Activated CD4-positive, alpha-beta T cell treated with anti-CD3 and anti-CD28 coated beads, Interleukin-2, Interleukin-6, amounts not matched to agents 100 ng/mL and 50 ng/mL, durations not matched to agents 16 hours and 8 hours (primary cell): ENCODE results near the gene FAM222B.
"Not testable (repeated sequence)": the region's sequence is repeated elsewhere in the genome, so short reads cannot be mapped to it uniquely, and the experiment has no call there.

Source experiments
- DNase-seq: peaks from one replicate; pipeline ENCODE4 v3.0.0-alpha.2; 2020

Gene FAM222B

DNA sequence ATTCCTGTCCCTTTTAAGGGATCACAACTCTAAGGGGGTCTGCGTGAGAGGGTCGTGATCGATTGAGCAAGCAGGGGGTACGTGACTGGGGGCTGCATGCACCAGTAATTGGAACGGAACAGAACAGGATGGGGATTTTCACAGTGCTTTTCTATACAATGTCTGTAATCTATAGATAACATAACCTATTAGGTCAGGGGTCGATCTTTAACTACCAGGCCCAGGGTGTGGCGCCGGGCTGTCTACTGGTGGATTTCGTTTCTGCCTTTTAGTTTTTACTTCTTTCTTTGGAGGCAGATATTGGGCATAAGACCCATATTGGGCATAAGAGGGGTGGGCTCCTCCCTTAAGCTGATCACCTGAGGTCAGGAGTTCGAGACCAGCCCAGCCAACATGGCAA is 6.0 kb downstream of the FAM222B start:
- DNase-seq: not testable (repeated sequence)

GRCh38 chr17:28834420-28834819 is 8.2 kb downstream of the FAM222B start:
- no peak for DNase-seq

DNA sequence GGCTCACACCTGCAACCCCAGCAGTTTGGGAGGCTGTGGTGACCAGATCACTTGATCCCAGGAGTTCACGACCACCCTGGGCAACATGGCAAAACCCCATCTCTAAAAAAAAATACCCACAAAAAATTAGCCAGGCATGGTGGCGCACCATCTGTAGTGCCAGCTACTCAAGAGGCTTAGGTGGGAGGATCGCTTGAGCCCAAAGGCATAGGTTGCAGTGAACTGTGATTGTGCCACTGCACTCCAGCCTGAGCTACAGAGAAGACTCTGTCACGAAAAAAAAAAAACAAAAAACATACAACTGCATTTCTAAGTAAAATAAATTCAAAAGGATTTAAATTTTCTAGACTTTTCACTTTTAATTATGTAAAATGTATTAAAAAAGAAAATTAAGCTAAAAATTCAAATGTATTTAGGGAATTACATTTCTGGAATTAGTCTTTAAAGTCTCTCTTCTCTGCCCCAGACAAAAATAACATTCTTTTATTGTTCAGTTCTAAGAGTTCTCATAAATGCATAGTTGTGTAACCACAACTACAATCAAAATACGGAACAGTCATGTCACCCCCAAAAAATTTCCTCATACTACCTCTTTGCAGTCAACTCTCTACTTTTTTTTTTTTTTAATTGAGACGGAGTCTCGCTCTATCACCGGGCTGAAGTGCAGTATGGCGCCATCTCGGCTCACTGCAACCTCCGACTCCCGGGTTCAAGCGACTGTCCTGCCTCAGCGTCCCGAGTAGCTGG is 14.1 kb downstream of the FAM222B start:
- no peak for DNase-seq

DNA sequence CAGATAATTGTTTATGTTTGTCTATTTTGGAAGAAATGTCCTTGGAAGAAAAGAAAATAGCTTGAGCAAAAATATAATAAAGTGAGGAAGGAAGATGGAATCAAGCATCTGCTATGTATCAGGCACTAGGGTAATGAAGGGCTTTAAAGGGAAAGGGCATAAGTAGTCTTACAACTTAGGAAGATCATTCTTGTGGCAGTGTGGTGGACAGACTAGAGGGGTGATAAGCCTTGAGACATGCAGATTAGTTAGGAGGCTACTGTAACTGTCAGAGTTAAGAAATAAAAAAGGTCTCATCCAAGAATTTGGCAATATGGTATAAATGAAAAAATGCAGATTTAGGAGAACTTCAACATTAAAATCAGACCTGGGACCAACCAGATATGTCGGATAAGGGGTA is 14.9 kb downstream of the FAM222B start:
- DNase-seq: no peak

DNA sequence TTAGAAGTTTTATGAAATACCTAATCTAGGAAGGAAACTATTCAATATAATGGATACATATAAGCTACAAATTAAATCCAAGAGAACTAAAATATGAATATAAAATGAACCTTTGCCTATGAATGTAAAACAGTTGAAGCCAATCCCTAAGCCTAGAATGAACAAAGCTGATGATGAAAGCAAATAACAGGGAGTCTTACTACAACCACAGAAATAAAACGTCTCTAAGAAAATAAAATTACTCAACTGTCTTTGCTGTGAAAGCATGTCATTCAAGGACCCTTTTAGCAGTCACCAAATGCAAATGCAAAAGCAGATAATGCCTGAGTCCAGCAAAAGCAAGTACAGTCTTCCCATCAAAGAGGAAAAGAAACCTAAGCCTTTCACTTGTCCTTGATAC is 23.0 kb downstream of the FAM222B start:
- DNase-seq: no peak

DNA sequence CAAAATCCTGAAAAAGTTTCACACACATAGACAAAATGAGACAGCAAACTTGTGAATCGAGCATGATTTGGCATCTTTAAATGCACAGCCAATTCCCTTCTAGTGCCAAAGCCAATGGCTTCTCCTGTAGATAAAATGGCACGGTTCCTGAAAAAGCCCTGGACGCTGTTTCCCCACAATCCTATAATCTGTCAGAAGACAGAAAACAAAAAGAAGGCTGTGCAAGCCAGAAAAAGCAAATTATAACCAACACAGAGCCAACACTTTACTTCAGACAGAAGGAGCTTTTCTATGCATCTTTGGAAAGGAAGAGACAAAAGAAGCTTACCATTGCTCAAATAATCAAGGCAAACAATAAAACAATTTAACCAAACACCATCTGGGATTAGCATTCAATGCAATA is 23.8 kb downstream of the FAM222B start:
- DNase-seq: no peak

DNA sequence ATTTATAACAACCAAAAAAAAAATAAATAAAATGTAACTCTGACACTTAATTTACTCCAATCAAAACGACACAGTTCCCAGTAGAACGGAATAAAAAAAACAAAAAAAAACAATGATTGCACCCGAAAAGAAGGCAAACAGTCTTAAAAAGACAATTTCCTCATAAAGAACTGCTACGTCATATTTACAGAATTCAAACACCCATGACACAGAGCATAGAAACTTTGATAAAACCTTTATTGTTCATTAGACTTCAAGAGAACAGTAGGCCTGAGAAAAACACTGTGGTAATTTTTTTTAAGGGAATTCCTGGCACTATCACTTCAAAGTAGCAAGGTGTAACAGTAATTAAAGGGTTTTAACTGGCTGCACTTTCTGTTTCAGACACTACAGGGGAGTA is 26.1 kb downstream of the FAM222B start:
- no peak for DNase-seq

DNA sequence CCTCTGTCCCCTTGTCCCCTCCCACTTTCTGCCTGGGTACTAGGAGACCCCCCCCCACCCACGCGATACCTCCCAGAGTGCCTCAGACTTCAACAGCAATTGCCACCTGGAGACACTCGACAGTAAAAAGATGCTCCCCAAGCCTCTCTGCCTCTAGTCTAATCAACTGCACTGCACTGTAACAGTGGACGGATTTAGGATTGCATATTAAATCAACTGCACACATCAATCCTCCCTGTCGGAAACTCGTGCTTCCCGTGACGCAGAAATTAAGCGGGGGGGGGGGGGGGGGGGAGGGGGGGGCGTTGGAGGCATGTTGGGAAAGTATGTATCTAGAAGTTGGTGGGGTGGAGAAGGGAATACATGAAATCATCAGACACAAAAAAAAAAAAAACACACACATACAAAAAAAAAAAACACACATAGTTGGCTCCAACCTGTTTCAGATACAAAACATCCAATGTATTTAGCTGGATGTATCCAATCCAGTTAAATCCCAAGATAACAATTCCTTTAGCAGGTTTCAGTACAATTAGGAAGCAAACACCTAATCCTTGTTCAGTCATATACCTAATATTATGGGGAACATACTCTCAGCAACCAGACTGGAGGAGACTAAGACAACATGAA is 29.7 kb downstream of the FAM222B start:
- no peak for DNase-seq

DNA sequence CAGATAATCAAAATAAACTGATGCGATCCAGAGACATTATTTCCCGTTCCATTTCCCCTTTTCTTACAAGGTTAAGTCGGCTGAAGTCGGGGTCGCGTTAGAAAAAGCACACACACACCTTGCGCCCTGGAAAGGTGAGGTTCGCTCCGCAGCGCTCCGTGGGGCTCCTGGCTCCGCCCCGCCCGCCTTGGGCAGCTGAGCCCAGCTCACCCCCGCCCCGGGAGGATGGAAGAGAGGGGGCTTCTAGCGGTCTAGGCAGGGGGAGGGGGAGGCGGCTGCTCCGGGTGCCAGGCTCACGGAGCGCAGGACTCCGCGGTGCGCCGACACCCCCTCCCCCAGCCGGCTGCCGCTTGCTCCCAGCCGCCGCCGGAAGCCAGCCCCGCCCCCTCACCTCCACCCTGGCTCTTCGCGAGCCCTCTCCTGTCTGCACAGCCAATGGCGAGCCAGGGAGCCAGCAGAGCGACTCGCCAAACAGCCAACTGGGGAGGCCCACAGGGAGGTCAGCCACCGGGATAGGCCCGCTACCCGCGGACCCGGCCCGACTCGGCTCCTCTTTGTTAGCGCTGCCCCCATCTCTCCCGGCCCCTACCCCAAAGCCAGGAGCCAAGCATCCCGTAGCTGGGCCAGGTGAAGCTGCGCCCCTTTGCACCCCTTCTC is 30.4 kb downstream of the FAM222B start:
- peak; percentile 99 for DNase-seq

DNA sequence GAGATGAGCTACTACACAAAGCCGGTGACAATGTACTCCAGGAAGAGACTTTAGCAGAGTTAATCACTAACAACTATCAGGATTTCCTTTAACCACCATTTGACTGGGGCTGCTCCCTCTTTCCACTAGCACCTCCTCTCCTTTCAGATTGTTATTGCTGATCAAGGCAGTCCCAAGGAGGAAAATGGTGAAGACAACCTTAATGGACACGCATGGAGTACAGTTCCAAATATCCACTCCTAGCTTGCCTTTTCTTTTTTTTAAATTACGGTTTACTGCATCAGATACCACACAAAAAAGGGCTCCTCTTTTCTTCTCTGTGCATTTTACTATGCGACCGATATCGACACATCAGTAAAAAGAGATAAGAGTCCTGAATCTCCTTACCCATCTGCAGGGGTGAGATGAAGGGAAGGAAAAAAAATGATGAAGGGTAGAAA is 30.9 kb downstream of the FAM222B start:
- DNase-seq: peak; percentile 21

DNA sequence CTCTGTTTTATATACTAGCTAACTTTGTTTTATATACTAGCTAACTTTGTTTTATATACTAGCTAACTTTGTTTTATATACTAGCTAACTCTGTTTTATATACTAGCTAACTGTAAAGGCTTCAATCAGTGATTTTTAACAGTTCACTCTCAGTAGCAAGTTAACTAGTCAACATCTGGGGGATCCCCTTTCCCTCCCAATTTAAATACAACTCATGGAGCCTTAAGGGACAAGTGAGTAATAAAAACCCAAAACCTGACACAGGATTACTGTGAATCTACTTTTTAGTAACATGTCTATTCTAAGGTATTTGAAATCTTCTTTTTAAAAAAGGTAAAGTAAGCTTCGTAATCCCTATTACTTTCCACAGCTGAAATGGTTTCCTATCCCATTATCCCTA is 32.2 kb downstream of the FAM222B start:
- peak; percentile 63 for DNase-seq

GRCh38 chr17:28807925-28808634 is 34.5 kb downstream of the FAM222B start:
- DNase-seq: no peak

DNA sequence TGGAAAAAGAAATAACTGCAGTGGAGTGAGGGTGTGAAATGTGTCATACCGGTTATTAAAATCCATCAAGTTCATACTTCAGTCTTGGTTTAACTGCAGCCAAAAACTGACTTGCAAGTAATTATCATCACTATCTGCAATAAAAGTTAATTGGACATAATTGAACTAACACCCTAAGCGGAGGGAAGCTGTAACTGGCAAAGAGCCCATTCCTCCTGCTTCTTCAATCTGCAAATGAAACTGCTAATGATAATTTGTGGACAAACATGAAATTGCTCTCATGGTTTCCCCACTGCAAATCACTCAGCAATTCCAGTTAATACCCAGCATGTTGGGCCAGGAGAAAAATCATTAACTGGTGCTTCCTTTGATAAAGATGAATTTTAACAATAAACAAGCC is 46.5 kb downstream of the FAM222B start:
- no peak for DNase-seq

DNA sequence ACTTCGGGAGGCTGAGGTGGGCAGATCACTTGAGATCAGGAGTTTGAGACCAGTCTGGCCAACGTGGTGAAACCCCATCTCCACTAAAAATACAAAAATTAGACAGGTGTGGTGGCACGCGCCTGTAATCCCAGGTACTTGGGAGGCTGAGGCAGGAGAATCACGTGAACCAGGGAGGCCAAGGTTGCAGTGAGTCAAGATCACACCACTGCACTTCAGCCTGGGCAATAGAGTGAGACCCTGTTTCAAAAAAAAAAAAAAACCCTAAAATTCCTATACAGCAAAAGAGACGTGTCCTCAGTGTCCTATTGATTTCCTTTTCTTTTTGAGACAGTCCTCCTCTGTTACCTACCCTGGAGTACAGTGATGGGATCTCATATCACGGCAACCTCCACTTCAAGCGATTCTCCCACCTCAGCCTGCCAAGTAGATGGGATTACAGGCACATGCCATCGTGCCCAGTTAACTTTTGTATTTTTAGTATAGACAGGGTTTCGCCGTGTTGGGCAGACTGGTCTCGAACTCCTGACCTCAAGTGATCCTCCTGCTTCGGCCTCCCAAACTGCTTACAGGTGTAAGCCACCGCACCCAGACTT is 47.6 kb downstream of the FAM222B start:
- not testable (repeated sequence) for DNase-seq

- DNase-seq: no peak
Measured at GRCh38 chr17:28792877-28793661, 49.5 kb downstream of the FAM222B start.

DNA sequence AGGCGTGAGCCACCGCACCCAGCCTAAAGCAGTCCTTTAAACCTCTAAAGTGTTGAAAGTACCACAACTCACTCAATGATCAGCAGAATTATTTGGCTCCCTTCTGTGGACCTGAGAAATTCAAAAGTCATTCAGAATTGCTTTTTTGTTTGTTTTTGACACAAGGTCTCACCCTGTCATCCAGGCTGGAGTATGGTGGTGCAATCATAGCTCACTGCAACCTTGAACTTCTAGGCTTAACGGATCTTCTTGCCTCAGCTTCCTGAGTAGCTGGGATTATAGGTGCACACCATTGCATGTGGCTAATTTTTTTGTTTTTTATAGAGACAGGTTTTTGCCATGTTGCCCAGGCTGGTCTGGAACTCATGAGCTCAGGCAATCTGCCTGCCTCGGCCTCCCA is 54.5 kb downstream of the FAM222B start:
- no peak for DNase-seq

DNA sequence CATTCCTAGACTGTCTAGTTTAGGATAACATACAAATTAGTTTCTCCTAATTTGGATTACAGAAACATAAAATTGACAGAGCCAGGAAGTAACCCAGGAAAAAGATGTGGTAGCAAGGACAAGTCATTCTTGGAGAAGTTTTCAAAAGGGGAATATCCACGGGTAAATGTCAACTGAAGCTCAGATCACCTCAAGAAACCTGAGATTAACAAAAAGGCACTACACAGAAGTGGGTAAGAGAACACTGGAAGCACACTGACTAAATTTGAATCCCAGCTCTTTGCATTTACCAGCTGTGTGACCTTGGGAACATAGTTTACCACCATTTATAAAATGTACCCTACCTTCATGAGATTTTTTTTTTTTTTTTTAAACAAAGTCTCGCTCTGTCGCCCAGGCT is 59.4 kb downstream of the FAM222B start:
- DNase-seq: no peak

- not testable (repeated sequence) for DNase-seq
Measured at GRCh38 chr17:28779601-28780000, 63.0 kb downstream of the FAM222B start.

DNA sequence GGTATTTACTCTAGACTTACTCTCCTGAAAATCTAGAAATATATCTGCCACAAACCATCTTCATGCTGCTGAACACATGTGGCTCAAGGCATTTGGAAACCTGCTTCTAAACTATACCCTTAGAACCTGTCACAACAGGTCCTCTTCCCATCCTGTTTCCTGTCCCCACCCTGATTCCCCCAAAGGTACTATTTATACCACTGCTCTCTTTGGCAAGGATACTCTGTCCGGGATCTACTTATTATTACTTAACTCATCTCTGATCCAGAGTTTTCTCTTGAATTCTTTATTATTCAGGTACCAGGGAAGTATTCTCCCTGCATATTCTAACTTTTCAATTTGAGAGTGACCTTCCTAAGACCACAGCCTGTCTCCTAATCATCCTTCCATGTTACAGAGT is 65.4 kb downstream of the FAM222B start:
- no peak for DNase-seq

DNA sequence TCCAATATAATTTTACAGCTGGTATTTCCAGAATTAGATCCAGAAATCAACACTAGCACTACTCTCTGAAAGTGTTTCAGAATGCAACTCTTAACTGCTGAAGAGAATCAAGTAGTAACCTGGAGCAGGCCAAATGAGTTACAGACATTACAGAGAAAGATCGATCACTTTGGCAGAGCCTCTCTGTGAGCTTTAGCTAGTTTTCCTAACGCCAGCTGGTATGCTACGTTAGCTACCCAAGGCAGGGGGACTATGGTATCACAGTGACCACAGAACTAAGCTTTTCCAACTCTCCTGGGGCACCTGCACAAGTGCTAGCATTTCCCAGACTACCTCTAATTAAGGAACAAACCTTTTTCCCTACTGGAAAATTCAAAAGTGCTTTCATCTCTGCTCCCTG is 68.4 kb downstream of the FAM222B start:
- no peak for DNase-seq

DNA sequence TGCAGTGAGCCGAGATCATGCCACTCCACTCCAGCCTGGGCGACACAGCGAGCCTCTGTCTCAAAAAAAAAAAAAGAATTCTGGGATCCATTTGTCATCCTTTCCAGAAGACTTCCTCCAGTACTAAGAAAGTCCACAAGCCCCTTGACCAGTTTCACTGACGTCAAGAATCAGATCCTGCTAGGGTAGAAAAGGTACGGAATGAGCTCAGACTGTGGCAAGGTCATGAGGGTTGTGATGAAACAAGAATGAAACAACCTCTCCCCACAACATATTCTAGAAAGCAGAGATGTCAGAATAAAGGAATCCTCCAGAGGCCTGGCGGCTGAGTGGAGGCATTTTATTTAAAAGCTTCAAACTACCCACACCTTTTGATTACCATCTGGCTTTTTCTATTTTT is 68.9 kb downstream of the FAM222B start:
- DNase-seq: no peak

DNA sequence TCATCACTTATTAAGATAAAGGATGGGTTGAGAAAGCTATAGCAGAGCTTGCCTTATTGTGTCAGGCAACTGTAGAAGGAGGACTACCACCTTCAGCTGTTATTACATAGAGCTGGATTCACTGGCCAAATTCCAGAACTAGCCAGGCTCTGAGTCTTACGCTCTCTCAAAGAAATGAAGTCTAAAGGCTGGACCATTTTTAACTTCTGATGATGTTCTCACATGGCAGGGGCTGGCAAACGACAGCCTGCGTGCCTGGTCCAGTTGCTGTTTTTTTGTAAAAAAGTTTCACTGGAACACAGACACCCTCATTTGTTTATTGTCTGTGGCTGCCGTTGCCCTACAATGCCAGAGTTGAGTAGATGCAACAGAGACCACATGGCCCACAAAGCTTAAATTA is 77.6 kb downstream of the FAM222B start:
- no peak for DNase-seq
